ENCODE data around the gene COPZ1.
"Not testable (repeated sequence)": the region's sequence is repeated elsewhere in the genome, so short reads cannot be mapped to it uniquely, and the experiment has no call there.

Gene COPZ1

DNA sequence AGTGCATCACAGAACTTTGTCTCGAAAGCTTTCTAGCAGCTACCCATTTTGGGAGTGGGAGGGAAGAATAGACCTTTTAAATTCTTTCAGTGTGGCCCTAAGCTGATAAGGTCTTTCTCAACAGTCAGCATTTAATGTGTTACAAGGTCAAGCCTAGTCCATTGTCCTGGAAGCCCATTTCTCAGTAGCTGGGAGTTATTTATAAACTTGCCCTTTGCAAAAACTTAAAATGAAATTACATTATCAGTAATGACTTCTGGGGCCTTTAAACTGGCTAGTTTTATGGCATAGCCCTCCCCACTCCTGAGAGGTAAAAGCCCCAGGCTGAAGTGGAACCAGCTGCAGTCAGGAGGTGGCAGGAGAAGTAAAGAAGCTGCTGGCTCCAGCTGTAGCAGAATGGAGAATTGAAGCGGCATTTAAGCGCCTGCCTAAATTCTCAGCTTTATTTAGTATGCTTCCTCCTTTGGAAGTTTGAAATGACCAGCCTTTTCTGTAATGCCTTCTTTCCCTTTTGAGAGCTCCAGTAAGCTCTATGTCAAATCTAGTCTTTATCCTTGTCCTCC lies 12.4 kb downstream of the COPZ1 start:
- peak; percentile 54 for DNase-seq

DNA sequence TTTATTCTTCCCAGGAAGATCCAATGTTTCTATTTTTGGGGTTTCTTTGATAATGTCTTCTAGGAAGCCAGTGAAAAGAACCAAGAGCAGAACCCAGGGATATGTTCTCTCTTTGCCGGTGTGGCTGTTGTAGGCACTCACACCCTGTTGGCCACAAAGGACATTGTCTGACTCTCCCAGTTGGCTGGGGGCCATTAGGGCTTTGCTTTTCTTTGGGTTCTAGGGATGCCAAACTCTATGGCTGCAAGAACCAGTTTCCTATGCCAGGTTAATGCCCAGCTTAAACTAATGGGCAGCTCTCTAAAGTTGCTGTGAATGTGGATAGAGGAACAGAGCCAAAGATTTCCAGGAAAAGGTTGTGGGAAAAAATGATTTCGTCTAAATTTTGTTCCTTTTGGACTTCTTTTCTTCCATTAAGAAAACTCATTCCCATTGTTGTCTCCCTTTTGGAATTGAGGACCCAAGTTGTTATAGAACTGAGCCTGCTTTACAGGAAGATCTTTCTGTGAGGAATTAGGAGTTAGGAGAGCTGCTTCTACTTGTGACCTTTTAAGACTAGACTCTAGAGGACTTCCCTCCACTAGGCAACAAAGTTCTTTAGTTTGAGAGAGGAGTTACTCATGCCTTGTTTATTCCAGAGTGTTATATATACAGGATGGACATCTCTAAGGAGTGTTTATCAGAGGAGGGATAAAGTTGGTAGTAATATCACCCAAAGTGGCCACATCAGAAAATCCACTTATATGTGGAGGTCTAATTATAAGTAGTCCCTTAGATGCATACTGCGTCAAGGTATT lies 13.1 kb downstream of the COPZ1 start:
- DNase-seq, result peak; percentile 37

DNA sequence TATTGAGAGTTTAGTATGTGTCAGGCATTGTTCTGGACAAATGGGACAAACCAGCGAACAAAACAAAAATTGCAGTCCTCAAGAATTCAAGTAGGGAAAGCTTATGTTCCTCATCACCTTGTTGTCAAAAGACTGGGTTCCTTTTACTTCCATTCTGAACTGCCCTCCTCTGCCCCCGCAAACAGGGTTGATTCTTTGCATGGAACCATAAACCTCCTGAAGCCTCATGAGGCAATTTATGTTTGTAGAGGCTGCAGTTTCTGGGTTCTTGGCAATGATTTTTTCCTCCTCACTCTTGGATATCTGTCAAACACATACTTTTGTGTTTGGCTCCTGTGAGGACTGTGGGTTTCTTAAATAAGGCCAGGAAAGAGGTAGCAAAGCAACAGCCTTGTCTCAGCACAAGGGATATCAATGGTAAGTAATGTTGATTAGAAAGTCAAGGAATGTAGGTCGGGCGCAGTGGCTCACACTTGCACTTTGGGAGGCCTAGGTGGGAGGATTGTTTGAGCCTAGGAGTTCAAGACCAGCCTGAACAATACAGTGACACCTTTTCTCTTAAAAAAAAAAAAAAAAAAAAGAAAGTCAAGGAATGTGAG lies 13.9 kb downstream of the COPZ1 start:
- no peak for DNase-seq

DNA sequence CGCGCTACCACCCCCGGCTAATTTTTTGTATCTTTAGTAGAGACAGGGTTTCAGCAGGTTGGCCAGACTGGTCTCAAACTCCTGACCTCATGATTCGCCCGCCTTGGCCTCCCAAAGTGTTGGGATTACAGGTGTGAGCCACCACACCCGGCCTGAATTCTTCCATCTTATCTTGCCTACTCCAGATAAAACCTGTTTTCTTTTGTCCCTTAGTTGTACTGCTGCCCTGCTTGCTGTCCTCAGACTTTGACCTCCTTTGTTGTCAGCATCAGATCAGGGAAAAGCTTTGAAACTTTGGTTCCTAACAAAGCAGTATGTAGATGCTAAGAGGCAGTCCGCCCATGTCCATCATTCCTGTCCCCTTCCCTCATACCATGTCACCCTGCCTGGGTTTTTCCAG lies 15.9 kb downstream of the COPZ1 start:
- no peak for DNase-seq

DNA sequence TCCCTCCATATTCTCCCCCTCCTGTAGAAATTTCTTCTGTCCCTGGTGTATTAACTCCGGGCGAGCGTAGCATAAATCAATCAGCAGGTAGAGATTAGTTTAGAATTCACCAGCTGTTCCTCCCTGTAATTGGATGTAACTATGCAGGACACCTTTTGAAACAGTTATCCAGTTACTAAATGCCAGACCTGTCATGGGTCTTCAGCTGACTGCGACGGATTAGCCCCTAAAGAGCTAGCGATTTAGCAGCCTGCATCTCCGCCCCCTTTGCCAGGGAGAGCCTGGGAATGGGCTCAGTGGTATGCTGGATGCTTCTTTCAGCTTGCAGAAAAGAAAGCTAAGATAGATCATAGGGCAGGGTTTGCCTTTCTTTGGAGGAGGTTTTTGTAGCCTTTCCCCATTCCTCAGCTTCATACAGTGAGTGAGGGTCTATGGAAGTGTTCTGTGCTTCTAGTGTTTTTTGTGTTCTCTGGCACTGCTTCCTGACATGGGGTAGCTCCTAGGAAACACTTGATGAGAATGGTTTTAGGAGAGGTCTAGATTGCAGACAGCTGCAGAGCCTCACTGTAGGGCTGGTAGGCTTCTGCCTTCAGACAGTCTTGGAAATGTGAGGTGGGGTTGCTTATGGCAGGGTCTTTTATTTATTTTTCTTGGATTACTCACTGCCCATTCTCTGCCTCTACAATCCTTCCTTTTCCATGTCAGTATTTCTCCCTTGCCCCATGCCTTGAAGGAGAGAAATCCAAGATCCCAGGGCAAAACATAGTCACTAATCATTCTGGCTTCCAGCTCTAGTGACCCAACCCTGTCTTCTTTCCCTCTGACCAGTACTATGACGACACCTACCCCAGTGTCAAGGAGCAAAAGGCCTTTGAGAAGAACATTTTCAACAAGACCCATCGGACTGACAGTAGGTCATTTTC lies 16.7 kb downstream of the COPZ1 start:
- no peak for DNase-seq

DNA sequence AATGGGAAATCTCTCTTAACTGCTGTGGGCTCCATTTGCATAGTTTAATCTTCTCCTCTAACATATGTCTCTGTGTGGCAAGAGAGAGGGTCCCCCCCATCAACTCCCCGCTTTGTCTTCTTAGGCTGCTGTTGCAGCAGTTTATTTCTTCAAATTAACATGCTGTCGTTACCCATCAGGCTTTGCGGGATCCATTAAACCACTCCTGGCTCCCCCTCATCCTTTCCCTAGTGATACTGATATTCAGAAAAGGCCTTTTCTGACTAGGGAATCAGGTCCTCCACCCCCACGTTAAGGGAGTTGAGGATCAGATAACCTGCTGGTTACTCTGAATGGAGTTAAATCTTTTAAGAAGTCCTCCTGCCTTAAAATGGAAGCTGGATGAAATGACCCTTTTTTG lies 24.1 kb downstream of the COPZ1 start:
- no peak for DNase-seq

DNA sequence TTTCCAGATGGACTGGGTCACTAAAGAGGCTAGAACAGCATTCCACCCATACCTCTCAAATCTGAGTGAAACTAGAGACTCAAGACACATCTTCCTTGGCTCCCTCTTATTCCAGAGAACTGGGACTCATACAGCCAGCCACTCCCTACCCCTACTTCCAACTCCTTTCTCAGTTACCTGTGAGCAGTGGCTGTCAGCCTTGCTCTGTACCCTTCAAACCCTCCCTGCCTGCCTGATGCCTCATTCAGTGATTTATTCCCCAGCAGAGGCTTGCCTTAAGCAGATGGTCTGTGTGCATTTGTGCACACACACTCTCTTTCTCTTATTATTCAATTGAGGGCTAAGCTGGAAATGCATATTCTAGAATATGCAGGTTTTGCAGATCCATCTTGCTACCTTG lies 24.7 kb downstream of the COPZ1 start:
- DNase-seq, result no peak

DNA sequence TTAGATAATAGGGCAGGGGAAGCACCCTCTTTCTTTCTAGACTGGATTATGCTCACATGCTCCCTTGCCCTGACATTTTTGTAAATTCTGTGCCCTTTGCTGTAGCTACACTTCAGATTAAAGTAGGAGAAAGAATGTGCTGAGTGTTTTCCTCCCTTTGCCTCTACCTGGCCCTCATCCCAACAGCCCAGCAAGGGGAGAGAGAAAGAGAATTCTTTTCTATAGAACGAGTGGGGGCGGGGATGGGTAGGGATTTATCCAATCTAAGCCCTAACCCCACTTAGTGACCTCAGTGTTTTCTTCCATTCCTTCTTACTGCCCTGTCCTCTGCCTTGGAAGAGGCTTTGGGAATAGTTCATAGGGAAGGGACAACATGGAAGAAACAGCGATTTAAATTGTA lies 25.8 kb downstream of the COPZ1 start:
- DNase-seq, result no peak

DNA sequence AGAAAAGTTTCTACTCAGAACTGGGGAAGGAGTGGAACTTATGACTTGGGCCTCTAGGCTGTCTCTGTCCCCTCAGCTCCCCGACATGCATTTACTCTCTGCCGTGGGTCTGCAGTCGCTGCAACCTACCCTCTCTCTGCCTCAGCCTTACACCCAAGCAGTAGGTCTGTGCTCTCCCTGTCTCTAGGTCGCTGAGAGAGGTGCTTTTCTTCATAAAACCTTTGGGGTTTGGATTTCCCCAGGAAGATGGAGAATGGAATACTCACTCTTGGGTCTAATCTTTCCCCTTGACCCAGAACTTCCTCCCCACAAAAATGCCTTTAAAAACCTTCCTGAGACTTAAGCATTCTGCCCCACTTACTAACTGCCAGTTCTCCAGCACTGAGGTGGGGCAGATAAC lies 26.4 kb downstream of the COPZ1 start:
- DNase-seq, result no peak

DNA sequence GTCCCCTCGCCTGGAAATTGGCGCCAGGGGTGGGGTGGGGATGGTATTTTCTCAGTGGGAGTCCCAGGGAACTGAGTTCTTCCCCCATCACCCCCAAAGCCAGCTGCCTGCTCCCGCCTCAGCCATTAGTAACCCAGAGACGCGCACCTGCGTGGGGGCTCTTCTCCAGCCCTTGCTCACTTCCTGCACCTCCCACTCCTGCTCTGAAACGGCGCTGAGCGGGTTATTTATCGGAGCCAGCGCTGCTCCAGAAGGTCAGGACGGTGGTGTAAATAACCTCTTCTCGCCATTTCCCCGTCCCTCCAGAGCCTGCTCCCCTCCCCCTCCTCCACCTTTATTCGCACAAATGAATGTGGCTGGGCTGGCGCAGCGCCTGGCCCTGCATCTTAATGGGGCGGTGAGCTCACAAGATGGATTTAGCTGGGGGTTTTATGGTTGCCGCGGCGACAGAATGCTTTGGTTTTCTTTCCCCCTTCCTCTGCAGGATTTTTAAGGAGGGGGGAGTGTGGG lies 27.1 kb downstream of the COPZ1 start:
- no peak for DNase-seq

DNA sequence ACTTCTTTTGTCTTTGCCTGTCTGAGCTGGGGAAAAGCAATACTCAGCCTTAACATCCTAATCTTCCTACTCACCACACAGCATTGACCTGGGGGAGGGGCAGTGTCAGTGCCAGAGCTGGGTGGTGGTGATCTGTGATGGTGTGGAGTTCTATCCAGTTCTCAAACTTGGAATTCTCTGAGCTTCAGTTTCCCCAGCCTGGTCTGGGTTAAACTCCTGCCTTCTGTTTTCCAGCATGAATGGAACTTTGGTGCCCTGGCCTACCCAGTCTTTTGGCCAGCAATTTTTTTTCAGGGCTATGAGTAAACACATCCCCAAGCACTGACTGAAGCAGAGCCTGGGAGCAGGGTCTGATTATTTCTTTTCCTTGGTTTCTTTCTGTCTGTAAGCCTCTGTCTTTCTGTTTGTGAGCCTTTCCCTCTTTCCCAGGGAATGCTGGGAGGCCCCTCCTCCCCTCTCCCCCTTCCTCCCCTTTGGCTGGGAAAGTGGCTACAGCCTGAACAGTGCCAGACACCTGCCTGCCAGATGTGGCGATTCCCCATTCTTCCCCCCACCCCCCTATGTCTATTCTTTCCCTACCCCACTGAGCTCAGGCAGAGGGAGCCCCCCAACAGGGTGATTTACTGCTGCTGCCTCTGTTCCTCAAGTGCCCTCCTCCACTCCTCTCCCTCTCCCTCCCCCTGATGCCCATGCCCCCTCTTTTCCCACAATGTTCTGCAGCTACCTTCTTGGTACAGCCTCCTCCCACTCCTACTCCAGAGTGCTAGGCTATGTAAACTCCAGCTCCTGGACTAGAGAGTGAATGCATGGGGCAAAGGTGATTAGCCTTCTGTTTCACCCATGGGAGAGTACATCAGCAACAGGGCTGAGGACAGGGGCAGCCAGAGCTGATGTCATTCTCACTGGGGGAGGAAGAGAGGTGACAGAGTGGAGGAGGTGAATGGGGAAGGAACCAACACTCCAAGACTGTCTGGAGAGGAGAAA lies 28.3 kb downstream of the COPZ1 start:
- no peak for DNase-seq

DNA sequence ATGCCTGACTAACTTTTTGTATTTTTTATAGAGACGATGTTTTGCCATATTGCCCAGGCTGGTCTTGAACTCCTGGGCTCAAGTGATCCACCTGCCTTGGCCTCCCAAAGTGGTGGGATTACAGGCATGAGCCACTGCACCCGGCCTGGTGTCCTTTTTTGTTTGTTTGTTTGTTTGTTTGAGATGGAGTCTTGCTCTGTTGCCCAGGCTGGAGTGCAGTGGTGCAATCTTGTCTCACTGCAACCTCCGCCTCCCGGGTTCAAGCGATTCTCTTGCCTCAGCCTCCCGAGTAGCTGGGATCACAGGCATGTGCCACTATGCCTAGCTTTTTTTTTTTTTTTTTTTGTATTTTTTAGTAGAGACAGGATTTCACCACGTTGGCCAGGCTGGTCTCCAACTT lies 29.3 kb downstream of the COPZ1 start:
- DNase-seq, result not testable (repeated sequence)

DNA sequence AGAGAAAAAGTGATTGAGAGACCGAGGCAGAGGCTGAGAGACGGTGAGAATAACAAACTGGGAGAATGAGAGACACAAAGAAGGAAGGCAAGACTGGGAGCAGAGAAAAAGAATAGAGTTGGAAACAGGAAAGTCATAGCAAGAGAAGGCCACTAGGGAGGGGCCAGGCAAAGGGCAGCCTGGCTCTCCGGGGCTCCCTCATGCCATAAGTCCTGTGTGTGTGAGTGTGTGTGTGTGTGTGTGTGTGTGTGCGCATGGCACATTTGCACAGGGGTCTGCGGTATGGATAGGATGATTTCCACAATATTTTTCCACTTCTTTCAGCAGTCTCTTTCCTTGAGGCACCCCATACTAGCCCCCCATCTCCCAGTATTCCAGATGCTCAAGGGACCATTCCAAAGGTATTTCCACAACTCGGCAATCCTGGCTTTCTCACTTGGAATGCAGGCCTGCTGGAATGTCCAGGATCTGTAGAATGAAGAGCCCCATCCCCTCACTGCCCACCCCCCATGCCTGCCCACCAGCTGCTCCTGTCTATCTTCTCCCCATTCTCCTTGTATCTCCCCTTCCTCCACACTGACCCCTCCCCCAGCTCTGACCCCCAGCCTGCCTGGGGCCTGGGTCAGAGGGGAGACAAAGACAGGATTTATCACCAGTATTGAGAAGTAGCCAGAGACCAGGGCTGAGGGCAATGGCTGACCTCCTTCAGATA lies 30.3 kb downstream of the COPZ1 start:
- no peak for DNase-seq

DNA sequence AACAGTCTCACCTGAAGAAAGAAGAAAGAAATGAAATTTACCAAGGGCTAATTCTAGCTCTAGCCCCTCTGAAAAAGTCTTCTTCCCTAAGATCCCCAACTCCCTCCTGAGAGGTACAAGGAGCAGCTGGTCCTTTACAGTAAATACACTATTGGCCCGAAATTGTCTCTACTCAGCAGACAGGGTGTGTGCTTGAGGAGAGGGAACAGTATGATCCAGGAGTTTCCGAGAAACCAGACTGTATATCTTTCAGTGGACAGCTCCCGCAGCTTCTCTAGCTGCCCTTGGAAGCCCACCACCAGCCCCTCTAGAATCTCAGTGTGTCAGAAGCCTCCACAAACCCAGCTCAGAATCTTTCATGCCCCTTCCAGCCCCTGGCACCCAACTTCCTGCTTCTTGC lies 31.3 kb downstream of the COPZ1 start:
- DNase-seq, result no peak

DNA sequence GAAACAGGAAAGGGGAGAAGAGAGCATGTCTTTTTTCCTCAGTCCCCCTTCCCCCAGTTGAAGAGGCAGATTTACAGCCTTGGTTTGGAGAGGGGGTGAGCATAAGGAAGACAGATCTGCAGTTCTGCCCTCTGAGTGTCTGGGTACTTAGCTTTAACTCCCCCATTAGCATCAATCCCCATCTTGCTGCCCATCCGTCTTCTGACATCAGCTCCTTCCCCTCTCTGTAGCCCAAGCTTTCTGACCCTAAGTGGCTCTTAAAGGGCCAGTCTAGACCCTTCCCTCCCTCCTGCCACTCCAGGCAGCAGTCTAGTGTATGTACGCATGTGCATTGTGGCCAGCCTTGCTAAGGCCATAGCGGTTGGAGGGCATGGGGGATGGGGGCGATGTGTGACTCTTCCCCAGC lies 32.0 kb downstream of the COPZ1 start:
- DNase-seq, result no peak

DNA sequence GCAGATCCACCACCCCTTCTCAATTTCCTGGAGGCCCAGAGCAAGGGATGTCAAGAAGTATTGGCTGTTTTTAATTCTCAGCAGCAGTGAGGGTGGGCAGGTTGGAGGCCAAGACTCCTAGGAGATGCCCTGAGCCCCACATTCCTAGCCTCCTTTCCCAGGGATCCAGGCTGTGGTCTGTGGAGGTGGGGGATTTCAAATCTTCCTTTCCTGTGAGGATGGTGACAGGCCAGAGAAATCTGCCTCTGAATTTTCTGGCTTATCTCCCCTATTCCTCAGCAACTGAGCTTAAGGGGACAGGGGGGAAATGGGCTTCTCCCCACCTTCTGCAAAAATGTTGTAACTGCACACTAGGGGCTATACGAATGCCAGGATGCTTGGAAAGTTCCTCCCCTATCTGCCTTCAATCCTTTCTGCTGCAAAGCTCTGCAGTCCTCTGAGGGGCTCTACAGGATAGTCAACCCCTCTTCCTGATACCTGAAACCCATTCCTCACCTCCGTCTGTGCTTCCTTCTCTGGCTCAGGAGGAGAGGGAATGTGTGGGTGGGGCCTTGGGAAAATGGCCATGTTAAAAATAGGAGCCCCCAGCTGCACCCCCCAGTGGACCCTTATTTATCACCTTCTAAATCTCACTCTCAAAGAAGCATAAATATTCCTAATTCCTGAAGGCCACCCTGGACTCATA lies 32.7 kb downstream of the COPZ1 start:
- DNase-seq, result no peak

DNA sequence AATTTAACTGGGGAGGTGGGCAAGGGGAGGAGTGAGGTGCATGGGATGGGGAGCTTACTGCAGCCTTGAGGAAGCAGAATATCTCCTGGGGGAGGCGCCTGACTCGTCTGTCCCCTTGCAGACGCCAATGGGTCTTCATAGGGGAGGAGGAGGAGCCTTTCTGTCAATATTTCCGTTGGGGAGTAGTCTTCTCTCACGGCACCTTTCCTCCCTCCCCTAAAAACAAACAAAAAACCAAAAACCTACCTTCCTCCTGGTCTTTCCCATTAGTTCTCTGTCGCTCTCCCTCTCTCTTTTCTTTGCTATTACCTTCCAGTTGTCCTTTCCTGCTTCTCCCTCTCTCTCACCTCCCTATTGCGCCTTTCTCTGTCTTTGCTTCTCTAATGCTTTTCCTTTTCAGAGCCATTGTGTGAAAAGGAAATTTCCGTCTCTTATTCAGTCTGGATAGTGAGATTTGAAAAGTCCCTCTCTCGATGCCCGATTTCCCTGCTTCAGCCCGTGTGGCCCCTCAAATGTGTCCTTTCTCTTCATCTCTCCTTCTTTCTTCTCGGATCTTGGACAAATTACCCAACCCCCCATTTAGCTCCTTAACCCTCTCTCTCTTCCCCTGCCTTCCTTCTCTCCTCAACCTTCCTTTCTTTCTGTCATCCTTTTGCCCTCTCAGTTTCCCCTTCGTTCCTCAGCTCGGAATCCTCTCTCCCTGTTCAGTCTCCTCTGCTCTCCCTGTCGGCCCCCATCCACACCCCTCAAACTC lies 33.4 kb downstream of the COPZ1 start:
- DNase-seq, result no peak

DNA sequence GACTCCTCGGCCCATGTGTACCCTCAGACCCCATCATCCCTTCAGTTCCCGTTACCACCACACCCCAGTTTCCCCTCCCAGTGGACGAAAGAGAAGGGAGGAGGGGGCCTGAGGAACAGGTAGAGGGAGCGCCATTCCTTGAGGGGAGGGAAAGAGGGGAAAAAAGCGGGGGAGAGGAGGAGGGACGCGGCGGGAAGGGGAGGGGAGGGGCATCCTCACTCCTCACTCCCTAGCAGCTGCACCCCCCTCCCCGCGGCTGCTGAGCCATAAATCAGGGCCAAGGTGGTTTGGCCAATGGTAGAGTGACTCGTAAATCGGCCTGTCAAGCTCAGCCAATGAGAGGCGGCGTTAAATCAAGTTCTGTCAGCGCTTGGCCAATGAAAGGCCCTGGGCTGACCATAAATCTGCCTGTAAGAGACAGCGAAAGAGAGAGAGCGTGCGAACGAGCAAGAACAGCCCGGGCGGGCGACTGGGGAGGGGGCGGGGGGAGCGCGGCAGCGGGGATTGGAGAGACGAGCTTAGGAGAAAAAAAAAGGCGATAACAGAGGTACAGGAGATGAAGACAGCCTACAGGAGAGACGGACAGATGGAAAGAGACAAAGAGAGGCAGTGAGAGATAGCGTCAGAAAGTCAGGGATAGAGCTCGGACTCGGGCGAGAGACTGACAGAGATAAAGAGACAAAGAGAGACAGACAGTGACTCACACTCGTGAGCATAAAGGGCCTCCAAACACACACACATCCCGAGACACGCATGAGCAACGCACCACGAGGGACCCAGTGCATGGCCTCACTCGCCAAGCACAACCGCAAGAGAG lies 34.2 kb downstream of the COPZ1 start:
- peak; percentile 95 for DNase-seq
